HG03025 (cell line): ENCODE measurements around the gene MIEF2.

ENCODE experiments used
- ATAC-seq: cut with Tn5 transposase; IDR thresholded peaks from one replicate; pipeline ENCODE4 v1.9.1; 2021; ENCODE audit warnings: mild to moderate bottlenecking, moderate library complexity; ENCODE audit not compliant: unreplicated experiment, low FRiP score

The MIEF2 gene

DNA sequence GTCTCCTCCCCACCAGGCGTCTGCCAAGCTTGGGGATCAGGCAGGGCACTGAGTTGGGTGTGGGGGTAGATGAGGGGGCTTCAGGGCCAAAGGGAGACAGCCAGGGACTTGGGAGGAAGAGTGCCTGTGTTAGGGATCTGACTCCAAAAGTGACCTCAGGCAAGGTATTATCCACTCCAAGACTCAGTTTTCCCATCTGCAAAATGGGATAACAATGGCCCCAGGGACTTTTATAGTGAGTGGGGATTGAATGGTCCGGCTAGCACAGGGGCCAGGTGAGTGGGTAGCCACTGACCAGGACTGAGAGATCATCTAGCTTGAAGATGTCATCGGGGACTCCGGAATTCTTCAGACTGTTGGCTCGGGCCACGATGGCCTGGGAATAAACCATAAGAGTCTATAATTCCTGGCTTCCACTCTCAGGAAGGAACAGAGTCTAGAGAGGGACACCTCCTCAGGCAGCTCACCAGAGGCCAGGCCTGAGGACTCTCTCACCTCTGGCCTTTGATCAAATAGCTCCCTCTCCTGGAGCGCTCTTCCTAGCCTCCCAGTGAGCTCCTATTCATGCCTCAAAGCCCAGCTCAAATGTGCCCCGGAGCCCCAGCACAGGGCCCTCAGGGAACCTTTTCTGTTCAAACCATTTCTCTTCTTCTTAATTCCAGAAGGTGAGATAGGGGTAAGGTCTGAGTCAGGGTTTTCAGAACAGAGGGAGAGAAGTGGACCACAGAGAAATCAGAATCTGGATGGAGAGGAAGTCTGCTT is 5.4 kb upstream of the MIEF2 start:
- ATAC-seq, result no peak

DNA sequence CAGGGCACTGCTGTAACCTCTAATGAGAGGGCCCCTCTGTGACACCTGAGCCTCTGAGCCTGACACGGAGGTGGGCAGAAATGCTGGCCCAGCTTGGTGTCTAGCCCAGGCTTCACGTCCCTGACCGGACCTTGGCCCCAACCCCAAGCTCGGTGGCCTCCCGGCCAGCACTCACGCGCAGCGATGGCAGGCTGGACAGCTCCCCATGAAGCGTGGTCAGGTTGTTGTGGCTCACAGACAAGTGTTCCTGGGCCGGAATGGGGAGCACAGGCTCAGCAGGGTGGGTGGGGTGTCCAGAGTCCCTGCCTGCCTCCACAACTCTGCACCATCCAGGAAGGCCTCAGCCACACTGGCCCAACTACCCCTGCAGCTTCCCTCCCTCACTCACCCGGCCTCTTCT is 4.1 kb upstream of the MIEF2 start:
- ATAC-seq, result no peak

DNA sequence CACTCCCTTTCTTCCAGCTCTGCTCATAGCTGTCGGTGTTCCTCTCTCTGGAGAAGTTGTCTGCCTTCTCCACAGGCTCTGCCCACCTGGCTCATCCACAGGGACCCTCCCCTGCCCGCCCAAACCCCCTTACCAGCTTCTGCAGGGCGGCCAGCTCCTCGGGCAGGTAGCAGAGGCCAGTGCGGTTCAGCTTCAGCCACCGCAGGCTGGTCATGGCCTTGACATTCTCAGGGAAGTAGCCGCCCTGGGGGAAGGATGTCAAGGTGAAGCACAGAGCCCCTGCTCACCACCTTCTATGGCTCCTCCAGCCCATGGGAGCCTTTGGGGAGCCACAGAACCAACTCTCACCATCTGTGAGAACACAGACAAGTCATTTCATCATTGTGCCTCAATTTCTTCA is 3.7 kb upstream of the MIEF2 start:
- no peak for ATAC-seq

DNA sequence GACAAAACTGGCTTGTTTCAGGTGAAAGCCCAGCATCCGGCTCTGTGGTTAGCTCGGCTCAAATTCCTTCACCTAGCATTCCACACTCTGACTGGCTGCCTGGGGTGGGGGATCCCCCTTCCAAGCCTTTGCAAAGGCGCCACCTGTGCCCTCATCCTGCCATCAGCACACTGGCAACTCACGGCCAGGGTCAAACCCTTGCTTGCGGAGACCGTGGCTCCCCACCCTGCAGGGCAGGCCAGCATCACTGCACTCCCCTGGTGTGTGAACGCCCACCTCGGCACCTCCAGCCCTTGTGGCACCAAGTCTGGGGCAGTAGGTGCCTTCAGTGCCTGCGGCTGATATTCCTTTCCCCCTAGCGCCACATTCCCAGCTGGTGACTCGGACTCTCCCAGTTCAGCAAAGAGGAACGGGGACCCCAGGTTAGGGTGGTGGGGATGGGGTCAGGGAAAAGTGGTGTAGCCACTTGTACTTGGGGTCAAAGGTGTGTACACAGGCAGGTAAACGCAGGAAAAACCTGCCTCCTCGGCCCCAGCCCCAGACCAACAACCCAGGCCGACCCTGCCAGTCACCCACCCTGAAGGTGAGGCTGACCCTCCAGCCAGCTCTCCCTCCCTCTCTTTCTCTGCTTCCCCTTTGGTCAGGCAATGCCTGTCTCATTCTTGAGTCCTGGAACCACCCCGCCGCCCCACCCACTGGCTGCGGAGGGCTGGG is 3.0 kb upstream of the MIEF2 start:
- no peak for ATAC-seq

DNA sequence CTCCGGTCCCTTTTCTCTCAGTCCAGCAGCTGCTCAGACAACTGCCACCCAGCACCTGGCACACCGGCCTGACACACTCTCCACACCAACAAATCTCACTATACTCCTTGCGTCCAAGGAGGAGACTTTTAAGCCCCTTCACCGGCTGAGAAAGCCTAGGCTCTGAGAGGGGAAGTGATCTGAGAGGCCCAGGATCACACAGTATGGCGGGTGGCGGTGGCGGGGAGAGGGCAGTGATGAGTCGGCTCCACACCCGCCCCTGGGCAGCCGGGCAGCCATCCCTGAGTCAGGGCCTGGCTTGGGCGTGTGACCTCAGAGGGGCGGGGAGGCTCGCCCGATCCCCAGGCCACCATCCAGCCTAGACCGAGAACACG is 2.5 kb upstream of the MIEF2 start:
- ATAC-seq, result no peak

DNA sequence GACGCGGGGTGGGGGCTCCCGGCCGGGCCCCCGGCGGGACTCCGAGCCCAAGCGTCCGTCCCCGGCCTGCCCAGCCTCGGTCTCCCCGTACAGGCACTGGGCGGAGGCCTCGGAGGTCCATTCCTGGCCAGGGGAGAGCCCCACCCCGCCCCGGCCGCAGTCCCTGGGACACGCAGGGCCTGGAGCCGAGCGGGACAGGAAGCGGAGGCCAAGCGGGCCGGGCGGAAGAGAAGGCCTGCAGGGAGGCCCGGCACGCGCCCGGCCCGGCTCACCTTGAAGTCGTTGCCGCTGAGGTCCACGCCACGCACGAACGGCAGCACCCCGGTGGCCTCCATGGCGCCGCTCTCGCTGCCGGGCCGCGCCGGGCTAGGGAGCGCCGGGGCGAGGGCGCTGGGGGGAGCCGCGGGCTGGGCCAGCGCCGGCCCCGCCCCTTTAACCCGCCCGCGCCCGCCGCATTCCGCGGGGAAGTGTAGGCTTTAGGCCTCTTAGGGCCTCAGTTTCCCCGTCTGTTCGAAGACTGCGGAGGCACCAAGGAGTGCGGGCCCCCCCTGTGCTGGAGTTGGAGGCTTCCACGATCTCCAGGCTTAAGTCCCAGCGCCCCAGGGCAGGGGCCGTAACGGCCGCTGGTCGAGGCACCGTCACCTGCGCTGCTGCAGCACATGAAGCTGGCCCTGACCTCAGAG is 2.0 kb upstream of the MIEF2 start, which contains the start of gene FLII:
Gene FLII (minus strand): TSS at position 383 of the 683 bp plus-strand sequence. CDS start 48 bp downstream, at position 335.
- no peak for ATAC-seq

DNA sequence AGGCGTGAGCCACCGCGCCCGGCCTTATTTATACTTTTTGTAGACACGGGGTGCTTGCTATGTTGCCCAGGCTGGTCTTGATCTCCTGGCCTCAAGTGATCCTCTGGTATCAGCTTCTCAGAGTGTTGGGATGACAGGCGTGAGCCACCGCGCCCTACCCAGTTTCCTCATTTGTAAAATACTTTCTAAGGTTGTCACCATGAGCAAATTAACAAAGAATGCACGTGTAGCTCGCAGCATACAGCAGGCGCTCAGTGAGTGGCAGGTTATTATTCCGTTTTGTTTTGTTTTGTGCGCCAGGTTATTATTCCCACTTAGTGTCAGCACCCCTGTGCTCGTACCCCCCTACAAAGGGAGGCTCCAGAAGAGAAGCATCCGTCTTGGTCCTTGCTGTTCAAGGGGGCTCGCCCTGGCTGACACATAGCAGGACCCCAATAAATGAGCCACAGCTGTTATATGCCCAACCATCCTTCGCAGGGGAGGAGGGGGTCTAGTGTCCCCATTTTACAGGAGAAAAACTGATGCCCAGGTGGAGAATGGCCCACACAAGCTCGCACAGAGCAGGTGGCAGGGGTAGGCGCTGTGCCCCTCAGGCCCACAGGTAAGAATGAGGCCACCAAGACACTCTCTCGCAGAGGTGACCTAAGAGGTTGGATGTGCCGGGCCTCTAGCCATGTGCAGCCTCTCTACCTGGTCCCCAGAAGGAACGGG is 686 bp upstream of the MIEF2 start:
- ATAC-seq, result no peak

DNA sequence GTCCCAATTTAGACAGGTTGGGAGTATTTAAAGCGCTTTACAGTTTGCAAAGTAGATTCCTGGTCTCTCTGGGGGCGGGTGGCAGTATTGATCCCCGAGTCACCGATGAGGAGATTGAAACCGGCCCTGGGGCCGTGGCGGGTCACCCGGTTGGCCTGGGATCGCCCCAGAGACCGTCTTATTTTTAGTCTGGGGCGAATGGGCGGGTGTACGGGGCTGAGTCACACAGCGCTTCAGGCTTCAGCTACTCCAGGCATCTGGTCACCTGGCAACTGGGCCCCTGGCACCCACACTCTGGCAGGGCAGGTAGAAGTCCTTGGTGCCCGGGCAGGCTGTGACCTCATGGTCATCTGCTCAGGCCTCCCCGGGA is 669 bp downstream of the MIEF2 start:
- no peak for ATAC-seq

DNA sequence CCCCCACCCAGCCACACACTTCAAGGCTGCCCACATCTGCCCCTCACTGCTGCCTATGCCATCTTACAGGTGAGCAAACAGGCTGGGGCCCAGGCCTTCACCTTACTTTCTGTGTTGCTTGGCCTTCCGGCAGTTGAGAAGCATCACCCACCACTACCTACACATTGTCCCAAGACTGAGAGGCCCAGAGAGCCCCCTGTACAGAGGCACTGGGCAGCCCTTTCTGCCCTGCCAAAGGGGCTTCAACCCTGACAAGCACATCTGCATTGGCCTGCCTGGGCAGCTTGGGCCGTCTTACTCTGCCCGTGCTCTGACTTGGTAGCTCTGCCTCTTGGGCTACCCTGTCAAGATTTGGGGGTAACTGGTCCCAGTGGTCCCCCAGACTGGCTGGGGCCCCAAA is 1.2 kb downstream of the MIEF2 start:
- no peak for ATAC-seq

DNA sequence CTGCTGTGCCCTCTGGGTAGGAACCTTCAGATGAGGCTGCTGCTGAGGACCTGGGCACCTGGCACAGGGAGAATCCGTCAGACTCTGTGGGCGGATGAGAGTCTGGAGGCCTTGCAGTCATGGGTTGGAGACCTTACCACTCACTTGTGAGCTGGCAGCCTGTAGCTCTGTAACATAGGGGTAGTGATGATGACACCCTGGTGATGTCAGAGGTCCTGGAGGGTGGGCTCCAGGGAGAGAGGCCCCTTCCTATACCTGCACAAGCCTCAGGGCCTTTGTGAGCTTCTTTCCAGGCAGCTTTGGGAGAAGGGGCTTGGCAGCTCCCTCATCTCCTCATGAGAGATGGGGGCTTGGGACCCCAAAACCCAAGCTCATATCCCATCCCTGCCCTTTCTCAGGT is 1.6 kb downstream of the MIEF2 start:
- ATAC-seq, result no peak

DNA sequence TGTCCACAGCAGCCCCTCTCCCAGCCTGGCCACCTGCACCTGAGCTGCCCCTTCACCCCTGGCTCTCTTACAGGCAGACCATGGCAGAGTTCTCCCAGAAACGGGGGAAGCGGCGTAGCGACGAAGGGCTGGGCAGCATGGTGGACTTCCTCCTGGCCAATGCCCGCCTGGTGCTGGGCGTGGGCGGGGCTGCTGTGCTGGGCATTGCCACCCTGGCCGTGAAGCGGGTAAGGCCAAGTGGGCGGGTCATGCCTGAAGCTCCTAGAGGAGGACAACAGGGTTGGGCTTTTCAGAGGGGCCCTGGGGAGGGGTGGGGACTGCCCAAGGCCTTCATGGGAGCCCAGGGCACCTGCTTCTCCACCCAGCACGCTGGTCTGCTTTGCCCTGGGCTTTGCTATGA is 2.2 kb downstream of the MIEF2 start:
- ATAC-seq, result no peak

DNA sequence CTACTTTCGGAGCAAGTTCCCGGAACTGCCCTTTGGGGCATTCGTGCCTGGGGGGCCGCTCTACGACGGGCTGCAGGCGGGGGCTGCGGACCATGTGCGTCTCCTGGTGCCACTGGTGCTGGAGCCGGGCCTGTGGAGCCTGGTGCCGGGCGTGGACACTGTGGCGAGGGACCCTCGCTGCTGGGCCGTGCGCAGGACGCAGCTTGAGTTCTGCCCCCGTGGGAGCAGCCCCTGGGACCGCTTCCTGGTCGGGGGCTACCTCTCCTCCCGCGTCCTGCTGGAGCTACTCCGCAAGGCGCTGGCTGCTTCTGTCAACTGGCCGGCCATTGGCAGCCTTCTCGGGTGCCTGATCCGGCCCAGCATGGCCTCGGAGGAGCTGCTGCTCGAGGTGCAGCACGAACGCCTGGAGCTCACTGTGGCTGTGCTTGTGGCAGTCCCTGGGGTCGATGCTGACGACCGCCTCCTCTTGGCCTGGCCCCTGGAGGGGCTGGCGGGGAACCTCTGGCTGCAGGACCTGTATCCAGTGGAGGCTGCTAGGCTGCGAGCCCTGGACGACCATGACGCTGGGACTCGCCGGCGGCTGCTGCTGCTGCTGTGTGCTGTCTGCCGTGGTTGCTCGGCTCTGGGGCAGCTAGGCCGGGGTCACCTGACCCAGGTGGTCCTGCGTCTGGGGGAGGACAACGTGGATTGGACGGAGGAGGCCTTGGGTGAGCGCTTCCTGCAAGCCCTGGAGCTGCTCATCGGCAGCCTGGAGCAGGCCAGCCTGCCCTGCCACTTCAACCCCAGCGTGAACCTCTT is 3.6 kb downstream of the MIEF2 start:
- ATAC-seq, result no peak

DNA sequence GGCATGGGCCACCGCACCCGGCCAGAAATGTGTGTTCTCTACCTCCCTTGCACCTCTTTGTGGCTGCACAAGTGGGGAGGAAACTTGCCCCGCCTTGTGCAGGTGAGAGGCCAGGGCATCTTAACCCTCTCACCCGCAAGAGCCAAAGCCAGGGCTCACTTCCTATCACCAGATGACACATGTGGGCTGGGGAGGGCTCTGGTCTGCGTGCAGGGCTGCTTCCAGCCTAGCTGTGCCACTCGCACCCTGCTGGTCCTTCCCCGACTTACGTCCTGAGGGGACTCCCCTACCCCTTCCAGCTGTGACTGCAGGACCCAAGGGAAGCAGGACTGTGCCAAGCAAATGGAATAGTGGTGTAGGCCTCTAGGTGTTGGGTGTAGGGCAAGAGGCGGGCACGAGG is 6.9 kb downstream of the MIEF2 start:
- ATAC-seq, result no peak

DNA sequence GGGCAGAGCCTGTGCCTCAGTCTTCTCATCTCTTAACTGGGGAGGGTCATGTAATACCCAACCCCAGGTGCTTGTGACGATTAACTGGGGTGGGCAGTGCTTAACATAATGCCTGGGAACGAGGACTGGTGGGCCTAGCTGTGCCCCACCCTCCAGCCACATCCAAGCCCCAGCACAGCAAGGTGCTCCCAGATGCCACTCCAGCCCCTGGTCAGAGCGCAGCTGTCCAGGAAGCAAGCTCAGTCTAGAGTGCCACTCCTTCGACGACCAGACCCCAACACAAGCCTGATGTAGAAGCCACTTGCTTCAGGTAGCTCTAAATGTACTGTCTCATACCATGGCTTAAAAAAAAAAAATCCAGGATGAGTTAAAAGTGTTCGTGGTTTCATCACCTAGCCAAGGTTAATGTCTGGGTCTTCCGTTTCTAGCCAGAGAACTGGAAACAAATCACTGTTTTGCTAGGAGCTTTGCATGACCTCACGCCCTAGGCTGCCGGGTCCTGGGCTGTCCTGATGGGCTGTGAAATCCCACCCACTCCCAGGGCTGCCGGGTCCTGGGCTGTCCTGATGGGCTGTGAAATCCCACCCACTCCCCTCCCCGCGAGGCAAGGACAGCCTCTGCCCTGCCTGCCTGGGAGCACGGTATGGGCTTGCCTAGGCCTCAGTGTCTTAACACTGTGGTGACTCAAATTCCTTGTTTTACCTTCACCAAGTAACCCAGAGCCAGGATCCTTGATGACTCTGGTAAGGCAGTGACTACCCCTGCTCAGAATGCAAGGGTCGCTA is 7.7 kb downstream of the MIEF2 start:
- no peak for ATAC-seq

DNA sequence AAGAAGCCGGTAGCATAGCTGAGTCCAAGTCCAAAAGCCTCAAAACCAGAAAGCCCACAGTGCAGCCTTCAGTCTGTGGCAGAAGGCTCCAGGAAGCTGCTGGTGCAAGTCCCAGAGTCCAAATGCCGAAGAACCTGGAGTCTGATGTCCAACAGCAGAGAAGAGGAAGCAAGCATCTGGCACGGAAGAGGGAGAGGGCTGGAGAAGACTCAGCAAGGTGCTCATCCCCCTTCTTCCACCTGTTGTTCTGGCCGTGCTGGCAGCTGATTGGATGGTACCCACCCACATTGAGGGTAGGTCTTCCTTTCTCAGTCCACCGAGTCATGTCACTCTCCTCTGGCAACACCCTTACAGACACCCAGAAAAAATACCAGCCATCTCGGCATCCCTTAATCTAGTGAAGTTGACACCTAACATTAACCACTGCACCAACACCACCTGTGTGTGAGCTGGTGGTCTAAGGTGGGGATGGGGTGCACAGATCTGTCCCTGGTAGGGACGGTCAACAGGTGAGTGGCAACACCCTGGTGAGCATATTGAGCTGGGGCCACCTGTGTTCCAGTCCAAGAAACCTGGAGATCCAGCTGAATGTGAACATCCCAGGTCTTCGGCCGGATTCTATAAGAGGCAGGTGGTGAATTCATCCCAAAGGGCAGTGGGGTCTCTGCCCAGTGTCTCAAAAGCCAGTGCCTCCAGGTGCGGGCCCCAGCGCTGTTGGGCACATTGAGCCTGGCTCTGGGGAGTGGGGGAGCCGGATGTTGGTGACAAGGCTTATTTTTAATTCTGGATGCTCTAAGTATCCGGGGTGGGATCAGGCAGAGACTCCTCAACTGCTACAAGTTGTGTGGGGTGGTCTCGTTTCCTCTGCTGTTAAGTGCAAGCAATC is 9.8 kb downstream of the MIEF2 start:
- ATAC-seq, result no peak

DNA sequence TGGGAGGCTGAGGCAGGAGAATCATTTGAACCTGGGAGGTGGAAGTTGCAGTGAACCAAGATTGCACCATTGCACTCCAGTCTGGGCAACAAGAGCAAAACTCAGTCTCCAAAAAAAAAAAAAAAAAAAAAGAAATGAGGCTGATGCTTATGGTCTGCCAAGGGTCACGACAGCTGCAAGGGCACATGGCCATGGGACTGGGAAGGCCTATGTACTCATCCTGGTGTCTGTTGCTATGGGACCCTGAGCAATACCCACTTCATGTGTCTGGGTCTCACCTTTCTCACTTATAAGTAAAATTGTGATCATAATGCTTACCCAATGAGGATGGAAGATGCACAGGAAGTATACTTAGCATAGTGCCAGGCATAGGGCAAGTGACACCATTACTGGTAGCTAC is 16.6 kb downstream of the MIEF2 start:
- no peak for ATAC-seq

DNA sequence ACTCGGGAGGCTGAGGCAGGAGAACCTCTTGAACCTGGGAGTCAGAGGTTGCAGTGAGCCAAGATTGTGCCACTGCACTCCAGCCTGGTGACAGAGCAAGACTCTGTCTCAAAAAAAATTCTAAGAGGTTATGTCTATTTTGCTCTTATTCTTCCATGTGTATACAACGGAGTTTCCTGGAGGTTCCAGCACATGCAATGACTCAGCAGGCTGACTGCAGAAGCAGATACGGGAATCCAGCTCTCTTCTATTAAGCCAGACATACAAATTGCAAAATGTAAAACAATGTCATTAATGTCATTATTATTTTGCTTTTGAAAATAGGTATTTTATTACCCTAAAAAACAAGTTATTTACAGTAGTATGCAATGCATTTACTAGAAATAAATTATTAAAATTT is 18.4 kb downstream of the MIEF2 start:
- no peak for ATAC-seq

DNA sequence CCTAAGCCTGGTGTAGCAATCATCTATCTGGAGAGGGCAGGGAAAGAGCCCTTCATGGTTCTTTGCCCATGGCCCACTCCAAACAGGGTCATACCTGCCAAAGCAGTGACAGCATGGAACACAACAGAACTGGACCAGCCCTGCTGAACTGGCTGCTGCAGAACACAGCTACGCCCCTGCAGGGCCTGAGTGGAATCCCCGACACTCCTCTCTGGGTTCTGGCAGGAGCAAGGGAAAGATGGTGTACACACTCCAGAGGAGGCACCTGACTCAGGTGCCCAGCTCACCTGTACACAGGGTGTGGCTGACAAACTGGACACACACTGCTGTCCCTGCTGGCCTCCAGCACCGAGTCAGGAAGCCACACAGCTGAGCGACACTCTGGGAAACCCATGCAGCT is 19.8 kb downstream of the MIEF2 start:
- ATAC-seq, result no peak
